C4-2B (cell line): ENCODE measurements around the gene CD79B.
"Not testable (repeated sequence)": the region's sequence is repeated elsewhere in the genome, so short reads cannot be mapped to it uniquely, and the experiment has no call there.

Experiments used
- CTCF ChIP-seq: fragments of 450-650 bp; conservative IDR thresholded peaks from 2 replicates; pipeline ENCODE4 v1.5.1; 2017; ENCODE audit warnings: mild to moderate bottlenecking
- ZFX ChIP-seq: fragments of 450-650 bp; IDR thresholded peaks from 2 replicates; pipeline ENCODE4 v1.6.1; 2017

- TF ChIP-seq CTCF, ZFX: not testable (repeated sequence)
These were observed 33.0 kb downstream of the CD79B start for GRCh38 chr17:63898899-63899798.
